GM19397 (cell line): ENCODE data around the gene ARMC6.

Experiments
- ATAC-seq: cut with Tn5 transposase; IDR thresholded peaks from one replicate; pipeline ENCODE4 v1.9.1; 2021; ENCODE audit warnings: mild to moderate bottlenecking, moderate library complexity; ENCODE audit not compliant: unreplicated experiment

The ARMC6 gene

GRCh38 chr19:19054315-19054938 is 21.0 kb downstream of the ARMC6 start:
- no peak for ATAC-seq

- ATAC-seq = no peak
Observed at GRCh38 chr19:19054939-19055440, 21.6 kb downstream of the ARMC6 start.

- no peak for ATAC-seq
Observed at GRCh38 chr19:19055701-19056100, 22.3 kb downstream of the ARMC6 start.

GRCh38 chr19:19056636-19057275 is 23.4 kb downstream of the ARMC6 start:
- no peak for ATAC-seq

GRCh38 chr19:19057317-19057716 is 23.9 kb downstream of the ARMC6 start:
- no peak for ATAC-seq

- ATAC-seq = no peak
Observed at GRCh38 chr19:19057720-19058119, 24.3 kb downstream of the ARMC6 start.

- no peak for ATAC-seq
Observed at GRCh38 chr19:19059018-19059836, 25.8 kb downstream of the ARMC6 start.

- no peak for ATAC-seq
Observed at GRCh38 chr19:19059837-19060611, 26.6 kb downstream of the ARMC6 start.

GRCh38 chr19:19061506-19061905 is 28.1 kb downstream of the ARMC6 start:
- ATAC-seq = no peak

- ATAC-seq = no peak
Observed at GRCh38 chr19:19062454-19063182, 29.2 kb downstream of the ARMC6 start.

- peak; percentile 88 for ATAC-seq
Observed at GRCh38 chr19:19063183-19064097, 30.0 kb downstream of the ARMC6 start, which contains the start of gene SLC25A42. TSS of gene SLC25A42 (plus strand) at chr19:19063994. CDS start at chr19:19096125, 32,131 bp downstream.

GRCh38 chr19:19064098-19064722 is 30.8 kb downstream of the ARMC6 start:
- ATAC-seq = no peak

GRCh38 chr19:19064811-19065745 is 31.7 kb downstream of the ARMC6 start:
- ATAC-seq = no peak

- no peak for ATAC-seq
Observed at GRCh38 chr19:19067276-19068072, 34.1 kb downstream of the ARMC6 start.

- ATAC-seq = no peak
Observed at GRCh38 chr19:19068659-19069654, 35.6 kb downstream of the ARMC6 start.

- no peak for ATAC-seq
Observed at GRCh38 chr19:19071897-19072296, 38.5 kb downstream of the ARMC6 start.
